ENCODE measurements around the gene SPART.

The SPART gene

DNA sequence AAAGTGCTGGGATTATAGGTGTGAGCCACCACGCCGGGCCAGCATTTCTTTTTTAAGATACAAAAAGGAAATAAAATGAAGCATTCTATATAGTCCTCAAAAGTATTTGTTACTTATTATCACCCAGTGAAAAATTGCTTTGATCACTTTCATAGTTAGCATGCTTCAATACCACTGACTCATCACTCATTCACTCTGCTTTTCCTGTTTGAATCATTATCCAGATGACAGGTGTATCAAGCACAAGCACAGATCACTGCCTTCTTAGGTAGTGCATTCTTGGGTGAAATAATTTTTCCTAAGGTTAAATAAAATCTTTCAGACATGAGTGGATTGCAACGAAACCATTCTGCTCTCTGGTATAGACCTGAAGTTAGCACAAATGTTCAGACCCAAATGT, 35.8 kb upstream of the SPART start:
- H3K9me3 ChIP-seq (ENCODE audit: insufficient read depth, low read depth, low read length): no peaks in the 10 kb centered on the region
- no peak overlapping the region for H2AFZ ChIP-seq (ENCODE audit: low read length)
- no peak overlapping the region for H3K4me2 ChIP-seq (ENCODE audit: low read depth, low read length, poor library complexity, severe bottlenecking)
- TF ChIP-seq, protein P1, sequence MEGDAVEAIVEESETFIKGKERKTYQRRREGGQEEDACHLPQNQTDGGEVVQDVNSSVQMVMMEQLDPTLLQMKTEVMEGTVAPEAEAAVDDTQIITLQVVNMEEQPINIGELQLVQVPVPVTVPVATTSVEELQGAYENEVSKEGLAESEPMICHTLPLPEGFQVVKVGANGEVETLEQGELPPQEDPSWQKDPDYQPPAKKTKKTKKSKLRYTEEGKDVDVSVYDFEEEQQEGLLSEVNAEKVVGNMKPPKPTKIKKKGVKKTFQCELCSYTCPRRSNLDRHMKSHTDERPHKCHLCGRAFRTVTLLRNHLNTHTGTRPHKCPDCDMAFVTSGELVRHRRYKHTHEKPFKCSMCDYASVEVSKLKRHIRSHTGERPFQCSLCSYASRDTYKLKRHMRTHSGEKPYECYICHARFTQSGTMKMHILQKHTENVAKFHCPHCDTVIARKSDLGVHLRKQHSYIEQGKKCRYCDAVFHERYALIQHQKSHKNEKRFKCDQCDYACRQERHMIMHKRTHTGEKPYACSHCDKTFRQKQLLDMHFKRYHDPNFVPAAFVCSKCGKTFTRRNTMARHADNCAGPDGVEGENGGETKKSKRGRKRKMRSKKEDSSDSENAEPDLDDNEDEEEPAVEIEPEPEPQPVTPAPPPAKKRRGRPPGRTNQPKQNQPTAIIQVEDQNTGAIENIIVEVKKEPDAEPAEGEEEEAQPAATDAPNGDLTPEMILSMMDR (conservative IDR thresholded peaks at IDR 0.05; ENCODE audit: low read length): no peak
- no peak for TF ChIP-seq EZH2phosphoT487 (IDR thresholded peaks at IDR 0.05; ENCODE audit: borderline replicate concordance)
- H3K9me2 ChIP-seq (replicated peaks; ENCODE audit: low read depth, low read length): no peaks in the 10 kb centered on the region
- no peaks in the 10 kb centered on the region for H4K20me1 ChIP-seq (ENCODE audit: insufficient read depth, low read length, poor library complexity, severe bottlenecking)
- H3K27me3 ChIP-seq (ENCODE audit: insufficient read depth, low read length, poor library complexity, severe bottlenecking): no peaks in the 10 kb centered on the region
- no peaks in the 10 kb centered on the region for H3K4me1 ChIP-seq (ENCODE audit: insufficient read depth, low read length, poor library complexity, severe bottlenecking)
- no peak overlapping the region for H3K4me3 ChIP-seq (ENCODE audit: low read length, poor library complexity, severe bottlenecking)
- no peaks in the 10 kb centered on the region for H3K79me2 ChIP-seq (ENCODE audit: insufficient read depth, low read length)
- no peak overlapping the region for H3K9ac ChIP-seq (ENCODE audit: low read depth, low read length, poor library complexity, severe bottlenecking)
- no peaks in the 10 kb centered on the region for H3K36me3 ChIP-seq (ENCODE audit: insufficient read depth, low read length)
- H3F3A ChIP-seq (ENCODE audit: low read depth): no peaks in the 10 kb centered on the region

DNA sequence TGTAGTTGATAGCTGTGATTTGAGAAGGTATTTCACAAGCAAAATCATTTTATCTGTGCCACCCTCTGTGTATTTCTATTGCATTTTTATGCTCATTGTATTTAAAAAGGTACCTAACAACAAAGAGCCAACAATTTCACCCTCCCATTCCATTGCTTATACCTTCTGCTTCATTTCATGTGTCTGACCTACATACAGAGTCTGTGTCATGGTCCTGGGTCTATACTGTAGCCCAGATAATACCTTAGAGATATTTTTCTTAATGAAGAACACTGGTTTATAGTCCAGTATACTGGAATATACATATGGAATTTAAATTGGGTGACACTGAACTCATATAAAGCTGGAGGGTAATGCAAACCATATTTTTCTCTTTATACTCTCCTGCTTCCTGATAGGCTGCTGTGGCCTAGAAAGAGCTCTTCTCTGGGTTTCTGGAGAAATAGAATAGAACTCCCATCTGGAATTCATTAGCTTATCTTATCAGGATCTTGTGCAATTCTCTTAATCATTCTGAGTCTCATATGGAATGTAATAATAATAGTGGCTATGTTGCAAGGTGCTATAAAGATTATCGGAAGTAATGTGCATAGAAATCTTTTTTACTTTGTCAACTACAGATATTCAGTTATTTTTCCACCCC, 31.8 kb upstream of the SPART start:
- Histone ChIP-seq H3K79me2 (ENCODE audit: insufficient read depth, low read length) (no peaks in the 10 kb centered on the region), H2AFZ (ENCODE audit: low read length) (no peak overlapping the region), H3K4me2 (ENCODE audit: low read depth, low read length, poor library complexity, severe bottlenecking) (no peak overlapping the region), H3K9ac (ENCODE audit: low read depth, low read length, poor library complexity, severe bottlenecking) (no peak overlapping the region), H3K9me2 (replicated peaks; ENCODE audit: low read depth, low read length) (no peaks in the 10 kb centered on the region), H3K4me1 (ENCODE audit: insufficient read depth, low read length, poor library complexity, severe bottlenecking) (no peaks in the 10 kb centered on the region), H3K9me3 (ENCODE audit: insufficient read depth, low read depth, low read length) (no peaks in the 10 kb centered on the region), H3K36me3 (ENCODE audit: insufficient read depth, low read length) (no peaks in the 10 kb centered on the region), H3F3A (ENCODE audit: low read depth) (no peaks in the 10 kb centered on the region), H3K4me3 (ENCODE audit: low read length, poor library complexity, severe bottlenecking) (no peak overlapping the region), H4K20me1 (ENCODE audit: insufficient read depth, low read length, poor library complexity, severe bottlenecking) (no peaks in the 10 kb centered on the region), H3K27me3 (ENCODE audit: insufficient read depth, low read length, poor library complexity, severe bottlenecking) (no peaks in the 10 kb centered on the region)
- TF ChIP-seq, protein P1 (conservative IDR thresholded peaks at IDR 0.05; ENCODE audit: low read length): no peak
- no peak for TF ChIP-seq EZH2phosphoT487 (IDR thresholded peaks at IDR 0.05; ENCODE audit: borderline replicate concordance)

DNA sequence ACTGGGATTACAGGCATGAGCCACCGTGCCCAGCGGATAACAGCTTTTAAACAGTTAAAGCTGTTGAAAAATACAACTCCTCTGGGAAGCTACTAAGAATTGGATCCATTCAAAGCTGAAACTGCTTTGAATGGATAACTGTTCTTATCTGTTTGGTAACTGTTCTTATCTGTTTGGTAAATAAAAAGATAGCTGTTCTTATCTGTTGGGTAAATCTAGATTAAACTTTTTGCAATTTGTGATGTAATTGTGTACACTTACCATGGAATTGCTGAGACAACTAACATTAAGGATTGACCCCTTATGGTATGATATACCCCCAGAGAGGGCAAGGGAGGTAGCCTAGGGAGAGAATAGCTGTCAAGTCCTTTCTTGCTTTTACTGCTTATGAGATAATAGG, 27.9 kb upstream of the SPART start:
- H3K36me3 ChIP-seq (ENCODE audit: insufficient read depth, low read length): no peaks in the 10 kb centered on the region
- no peaks in the 10 kb centered on the region for H3K9me2 ChIP-seq (replicated peaks; ENCODE audit: low read depth, low read length)
- H3K4me1 ChIP-seq (ENCODE audit: insufficient read depth, low read length, poor library complexity, severe bottlenecking): no peaks in the 10 kb centered on the region
- H4K20me1 ChIP-seq (ENCODE audit: insufficient read depth, low read length, poor library complexity, severe bottlenecking): no peaks in the 10 kb centered on the region
- no peak overlapping the region for H3K4me3 ChIP-seq (ENCODE audit: low read length, poor library complexity, severe bottlenecking)
- no peak overlapping the region for H3K9ac ChIP-seq (ENCODE audit: low read depth, low read length, poor library complexity, severe bottlenecking)
- TF ChIP-seq, protein P1 (conservative IDR thresholded peaks at IDR 0.05; ENCODE audit: low read length): no peak
- TF ChIP-seq EZH2phosphoT487 (IDR thresholded peaks at IDR 0.05; ENCODE audit: borderline replicate concordance): no peak
- H2AFZ ChIP-seq (ENCODE audit: low read length): no peak overlapping the region
- no peaks in the 10 kb centered on the region for H3K79me2 ChIP-seq (ENCODE audit: insufficient read depth, low read length)
- H3K27me3 ChIP-seq (ENCODE audit: insufficient read depth, low read length, poor library complexity, severe bottlenecking): no peaks in the 10 kb centered on the region
- H3F3A ChIP-seq (ENCODE audit: low read depth): no peaks in the 10 kb centered on the region
- H3K4me2 ChIP-seq (ENCODE audit: low read depth, low read length, poor library complexity, severe bottlenecking): no peak overlapping the region
- H3K9me3 ChIP-seq (ENCODE audit: insufficient read depth, low read depth, low read length): no peaks in the 10 kb centered on the region
